Rectal smooth muscle tissue (tissue), 1 donor: Measurements from ENCODE around the gene SUGCT.
A peak's percentile ranks its signal among the peaks of the same experiment; 100 is the strongest.

Source experiments
- H3K27ac ChIP-seq: one replicate; pipeline ENCODE4 v1.7.0; 2013; ENCODE audit warnings: low read depth, low read length, inconsistent platforms
- H3K27me3 ChIP-seq: one replicate; pipeline ENCODE4 v1.7.0; 2013; ENCODE audit warnings: low read length; ENCODE audit not compliant: control insufficient read depth, insufficient read depth
- H3K36me3 ChIP-seq: one replicate; pipeline ENCODE4 v1.7.0; 2013; ENCODE audit warnings: low read length; ENCODE audit not compliant: control insufficient read depth, insufficient read depth
- H3K4me1 ChIP-seq: one replicate; pipeline ENCODE4 v1.7.0; 2013; ENCODE audit warnings: low read length; ENCODE audit not compliant: control insufficient read depth, insufficient read depth
- H3K4me3 ChIP-seq: one replicate; pipeline ENCODE4 v1.7.0; 2013; ENCODE audit warnings: low read length
- H3K9ac ChIP-seq: one replicate; pipeline ENCODE4 v1.7.0; 2013; ENCODE audit warnings: low read length

The SUGCT gene

DNA sequence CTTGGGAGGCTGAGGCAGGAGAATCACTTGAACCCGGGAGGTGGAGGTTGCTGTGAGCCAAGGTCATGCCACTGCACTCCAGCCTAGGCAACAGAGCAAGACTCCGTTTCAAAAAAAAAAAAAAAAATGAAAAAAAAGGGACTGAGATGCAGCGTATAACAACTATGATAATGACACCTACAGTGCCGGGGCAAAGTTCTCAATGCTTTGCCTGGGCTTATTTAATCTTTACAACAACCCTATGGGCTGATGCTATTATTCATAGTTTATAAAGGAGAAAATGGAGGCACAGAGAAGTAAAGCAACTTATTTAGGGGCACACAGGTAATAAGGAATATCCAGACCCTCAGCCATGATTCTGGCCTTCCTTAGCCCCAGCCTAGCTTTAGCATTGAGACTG is 47.6 kb downstream of the SUGCT start:
- no peak overlapping the region for H3K4me3 ChIP-seq
- H3K4me1 ChIP-seq = no peaks in the 10 kb centered on the region
- no peaks in the 10 kb centered on the region for H3K27me3 ChIP-seq

DNA sequence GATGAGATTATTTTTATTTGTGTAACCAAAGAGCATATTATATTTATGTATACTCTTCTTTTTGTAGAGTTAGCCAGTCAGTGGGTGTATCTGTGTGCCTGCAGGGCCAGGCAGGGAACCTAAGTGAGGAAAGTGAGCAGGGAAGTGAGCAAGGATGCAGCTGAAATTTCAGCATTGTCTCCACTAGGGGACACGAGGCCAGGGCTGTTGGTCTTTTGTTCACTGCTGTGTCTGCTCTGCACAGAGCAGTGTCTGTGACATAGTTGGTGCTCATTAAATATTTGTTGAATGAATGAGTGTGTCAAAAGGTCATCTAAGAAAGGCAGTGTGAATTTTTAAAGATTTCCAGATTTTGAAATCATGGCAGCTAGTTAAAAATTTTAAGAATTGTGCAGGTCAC is 51.8 kb downstream of the SUGCT start:
- no peaks in the 10 kb centered on the region for H3K36me3 ChIP-seq
- no peak overlapping the region for H3K9ac ChIP-seq
- H3K4me1 ChIP-seq = no peaks in the 10 kb centered on the region
- no peak overlapping the region for H3K4me3 ChIP-seq
- H3K27ac ChIP-seq = no peak overlapping the region
- H3K27me3 ChIP-seq = no peaks in the 10 kb centered on the region

More for the DNA sequence above, 47.6 kb downstream of the SUGCT start:
- H3K9ac ChIP-seq = no peak overlapping the region
- H3K36me3 ChIP-seq = no peaks in the 10 kb centered on the region
- H3K27ac ChIP-seq = no peak overlapping the region

DNA sequence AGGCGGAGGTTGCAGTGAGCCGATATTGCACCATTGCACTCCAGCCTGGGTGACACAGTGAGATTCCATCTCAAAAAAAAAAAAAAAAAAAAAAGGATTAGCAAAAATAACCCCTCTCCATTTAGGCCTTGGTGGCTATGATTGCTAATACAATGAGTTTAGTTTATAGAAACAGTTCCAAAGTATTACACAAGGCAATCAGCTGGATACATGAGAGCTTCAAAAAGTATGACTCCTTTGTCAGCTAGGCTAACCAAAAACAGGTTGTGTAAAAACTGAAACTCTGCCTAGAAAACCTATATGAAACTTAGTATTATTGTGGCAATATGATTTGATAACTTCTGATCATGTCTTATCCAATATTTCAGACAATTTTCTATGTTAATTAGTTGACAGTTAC is 57.2 kb downstream of the SUGCT start:
- no peaks in the 10 kb centered on the region for H3K36me3 ChIP-seq
- no peaks in the 10 kb centered on the region for H3K4me1 ChIP-seq
- no peak overlapping the region for H3K4me3 ChIP-seq
- no peak overlapping the region for H3K27ac ChIP-seq
- no peaks in the 10 kb centered on the region for H3K27me3 ChIP-seq
- H3K9ac ChIP-seq = no peak overlapping the region

DNA sequence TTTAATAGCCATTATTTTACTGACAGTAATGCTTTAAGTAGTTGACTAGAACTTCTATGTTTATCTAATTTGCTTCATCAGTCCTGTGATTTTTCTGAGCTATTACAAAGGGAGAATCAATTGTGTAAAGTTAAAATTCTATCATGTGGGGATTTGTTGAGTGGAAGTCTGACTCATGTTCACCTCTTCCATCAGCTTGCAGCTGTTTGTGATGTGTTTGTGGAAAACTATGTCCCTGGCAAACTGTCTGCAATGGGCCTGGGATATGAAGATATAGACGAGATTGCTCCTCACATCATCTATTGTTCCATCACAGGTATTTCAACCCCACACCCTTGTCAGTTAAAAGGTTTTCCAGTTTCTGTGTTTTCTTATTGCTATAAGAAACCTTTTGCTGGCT is 59.9 kb downstream of the SUGCT start:
- Histone ChIP-seq H3K4me3 (no peak overlapping the region), H3K9ac (no peak overlapping the region), H3K36me3 (no peaks in the 10 kb centered on the region), H3K27me3 (no peaks in the 10 kb centered on the region), H3K27ac (no peak overlapping the region), H3K4me1 (no peaks in the 10 kb centered on the region)

DNA sequence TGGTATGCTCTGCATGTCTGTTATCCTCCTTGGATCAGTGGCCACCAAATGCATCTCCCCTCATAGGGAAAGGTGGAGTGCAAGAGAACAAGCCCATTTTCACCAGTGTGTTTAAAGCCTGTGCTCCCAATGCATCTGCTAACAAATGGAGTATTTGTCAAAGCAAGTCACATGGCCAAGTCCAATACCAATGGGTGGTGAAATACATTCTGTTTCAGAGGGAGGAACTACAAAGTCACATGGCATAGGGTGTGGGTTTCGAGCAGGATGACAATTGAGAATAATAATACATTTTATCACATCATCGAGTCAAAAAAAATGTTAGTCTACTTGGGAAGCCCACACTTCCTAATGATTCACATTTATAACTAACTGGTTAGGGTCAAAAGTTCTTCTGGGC is 62.7 kb downstream of the SUGCT start:
- Histone ChIP-seq H3K27ac (no peak overlapping the region), H3K27me3 (no peaks in the 10 kb centered on the region), H3K36me3 (no peaks in the 10 kb centered on the region), H3K4me1 (peaks cover 13% of the 10 kb centered on the region), H3K9ac (no peak overlapping the region), H3K4me3 (no peak overlapping the region)

DNA sequence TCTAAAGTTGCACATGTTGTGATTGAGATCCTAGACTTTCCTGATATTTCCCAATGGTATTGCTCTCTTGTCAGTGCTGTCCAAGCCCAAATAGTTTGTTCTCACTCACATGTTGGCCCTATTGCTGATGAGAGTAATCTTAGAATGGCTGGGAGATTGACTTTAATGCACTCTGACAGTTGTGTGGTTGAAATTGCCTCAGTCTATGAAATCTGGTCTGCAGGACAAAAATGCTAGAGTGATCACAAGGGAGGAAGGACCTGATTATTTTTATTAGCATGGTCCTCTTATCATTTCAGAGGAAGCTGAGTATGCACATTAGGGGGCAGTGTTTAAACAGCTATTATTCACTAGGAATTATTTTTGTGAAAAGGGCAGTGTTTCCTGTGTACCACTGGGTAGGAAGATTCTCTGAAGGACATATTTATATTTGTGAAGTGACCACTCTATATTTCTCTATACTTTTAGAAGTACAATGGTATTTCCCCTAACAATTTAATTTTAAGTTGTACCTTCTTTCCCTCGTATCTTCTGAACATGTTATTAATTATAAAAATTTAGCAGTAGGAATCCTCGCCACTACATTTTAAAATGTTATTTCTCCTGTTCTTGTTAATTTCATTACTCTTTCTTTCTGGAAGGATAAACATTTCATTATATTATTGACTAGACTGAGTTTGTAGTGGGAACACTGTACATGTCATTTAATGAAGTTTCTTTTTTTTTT is 64.4 kb downstream of the SUGCT start:
- no peaks in the 10 kb centered on the region for H3K36me3 ChIP-seq
- H3K9ac ChIP-seq = no peak overlapping the region
- H3K4me3 ChIP-seq = no peak overlapping the region
- peaks cover 13% of the 10 kb centered on the region for H3K4me1 ChIP-seq
- H3K27ac ChIP-seq = no peak overlapping the region
- no peaks in the 10 kb centered on the region for H3K27me3 ChIP-seq

DNA sequence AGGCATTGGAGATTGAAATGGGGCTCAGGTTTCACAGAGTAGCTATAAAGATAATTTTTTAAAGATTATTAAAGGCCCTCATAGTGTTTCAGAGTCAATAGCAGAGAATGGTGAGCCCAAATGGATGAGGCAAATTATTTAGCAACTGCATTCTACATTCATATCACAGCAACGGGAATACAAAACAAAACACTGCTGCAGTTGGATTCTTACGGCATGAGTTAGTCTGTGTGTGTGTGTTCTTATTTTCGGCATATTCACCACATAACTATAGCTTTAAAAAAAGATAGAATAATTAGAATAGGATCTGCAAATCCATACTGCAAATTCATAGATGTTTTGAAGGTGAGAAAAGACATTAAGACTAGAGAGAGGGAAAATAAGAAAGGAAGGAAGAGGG is 66.0 kb downstream of the SUGCT start:
- Histone ChIP-seq H3K27me3 (no peaks in the 10 kb centered on the region), H3K27ac (peak overlapping the region; percentile 59), H3K36me3 (no peaks in the 10 kb centered on the region), H3K4me1 (peaks cover 13% of the 10 kb centered on the region), H3K9ac (no peak overlapping the region), H3K4me3 (no peak overlapping the region)

DNA sequence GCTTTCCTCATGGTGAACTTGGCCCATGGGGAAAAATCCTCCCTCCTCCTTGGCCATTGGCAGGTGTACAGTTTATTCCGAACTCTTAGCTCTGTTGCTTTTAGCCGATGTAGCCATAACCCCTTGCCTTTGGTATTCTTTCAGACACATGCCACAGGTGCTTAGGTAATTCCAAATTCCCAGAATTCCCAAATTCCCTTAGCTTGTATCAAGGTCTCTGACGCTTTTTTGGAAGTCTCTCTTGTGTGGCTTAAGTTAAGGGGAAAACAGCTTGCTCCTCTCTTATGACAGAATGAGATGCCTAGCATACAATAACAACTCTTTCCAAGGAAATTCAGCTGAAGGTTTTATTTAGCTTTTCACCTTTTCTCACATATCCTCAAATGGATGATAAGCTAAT is 68.0 kb downstream of the SUGCT start:
- Histone ChIP-seq H3K9ac (no peak overlapping the region), H3K4me1 (peaks cover 13% of the 10 kb centered on the region), H3K27me3 (no peaks in the 10 kb centered on the region), H3K36me3 (no peaks in the 10 kb centered on the region), H3K27ac (no peak overlapping the region), H3K4me3 (no peak overlapping the region)

DNA sequence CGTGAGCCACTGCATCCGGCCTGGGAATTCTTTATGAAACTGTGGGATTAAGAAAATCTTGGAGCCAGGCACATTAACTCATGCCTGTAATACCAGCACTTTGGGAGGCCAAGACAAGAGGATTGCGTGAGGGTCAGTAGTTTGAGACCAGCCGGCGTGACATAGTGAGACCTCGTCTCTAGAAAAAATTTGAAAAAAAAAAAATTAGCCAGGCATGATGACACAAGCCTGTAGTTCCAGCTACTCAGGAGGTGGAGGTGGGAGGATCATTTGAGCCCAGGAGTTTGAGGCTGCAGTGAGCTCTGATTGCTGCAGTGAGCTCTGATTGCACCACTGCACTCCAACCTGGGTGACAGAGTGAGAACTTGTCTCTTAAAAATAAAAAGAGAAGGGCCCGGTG is 69.8 kb downstream of the SUGCT start:
- no peaks in the 10 kb centered on the region for H3K27me3 ChIP-seq
- peaks cover 13% of the 10 kb centered on the region for H3K4me1 ChIP-seq
- H3K36me3 ChIP-seq = no peaks in the 10 kb centered on the region
- H3K9ac ChIP-seq = no peak overlapping the region
- no peak overlapping the region for H3K27ac ChIP-seq
- H3K4me3 ChIP-seq = no peak overlapping the region

DNA sequence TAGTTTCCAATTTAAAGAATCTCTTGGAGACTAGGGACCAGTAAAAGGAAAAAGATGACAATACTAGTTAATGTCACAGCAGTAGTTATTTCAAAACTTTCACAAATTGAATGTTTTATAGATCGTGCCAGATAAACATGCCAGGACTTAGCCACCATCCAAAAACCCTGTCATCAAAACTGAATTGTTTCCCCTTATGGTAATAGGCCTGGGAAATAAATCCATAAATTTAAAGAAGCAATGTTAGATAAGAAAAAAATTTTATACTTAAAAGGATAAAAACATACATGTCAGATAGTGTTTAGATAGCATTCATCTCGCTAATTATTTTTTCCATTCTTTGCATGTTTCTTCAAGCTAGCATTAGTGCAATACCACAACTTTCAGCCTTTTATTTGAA is 71.2 kb downstream of the SUGCT start:
- Histone ChIP-seq H3K27ac (no peak overlapping the region), H3K36me3 (no peaks in the 10 kb centered on the region), H3K27me3 (no peaks in the 10 kb centered on the region), H3K4me3 (no peak overlapping the region), H3K9ac (no peak overlapping the region), H3K4me1 (peaks cover 5% of the 10 kb centered on the region)

DNA sequence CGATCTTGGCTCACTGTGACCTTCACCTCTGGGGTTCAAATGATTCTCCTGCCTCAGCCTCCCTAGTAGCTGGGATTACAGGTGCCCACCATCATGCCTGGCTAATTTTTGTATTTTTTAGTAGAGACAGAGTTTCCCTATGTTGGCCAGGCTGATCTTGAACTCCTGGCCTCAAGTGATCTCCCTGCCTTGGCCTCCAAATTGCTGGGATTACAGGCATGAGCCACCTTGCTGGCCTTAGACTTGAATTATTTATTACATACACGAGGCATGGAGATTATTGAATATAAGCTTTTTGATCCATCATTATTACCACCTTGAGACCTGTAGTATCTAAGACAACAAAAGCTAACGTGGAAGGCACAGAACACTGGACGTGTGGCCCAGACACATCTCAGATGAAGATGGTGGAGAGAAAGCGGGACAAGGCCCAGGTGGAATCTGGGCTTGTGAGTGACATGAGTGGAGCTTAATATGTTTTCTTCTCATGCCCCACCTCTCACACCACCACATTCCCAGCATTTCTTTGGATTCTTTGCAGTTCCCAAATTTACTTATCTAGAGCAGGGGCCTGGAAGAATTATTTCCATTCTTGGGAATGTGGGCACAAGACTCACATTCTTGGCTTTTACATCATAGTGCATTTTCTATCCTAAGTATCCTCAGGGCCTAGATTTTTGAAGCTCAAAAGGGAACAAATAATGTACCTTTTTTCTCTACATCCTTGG is 76.6 kb downstream of the SUGCT start:
- Histone ChIP-seq H3K4me1 (no peaks in the 10 kb centered on the region), H3K36me3 (no peaks in the 10 kb centered on the region), H3K27me3 (no peaks in the 10 kb centered on the region), H3K9ac (no peak overlapping the region), H3K27ac (no peak overlapping the region), H3K4me3 (no peak overlapping the region)

DNA sequence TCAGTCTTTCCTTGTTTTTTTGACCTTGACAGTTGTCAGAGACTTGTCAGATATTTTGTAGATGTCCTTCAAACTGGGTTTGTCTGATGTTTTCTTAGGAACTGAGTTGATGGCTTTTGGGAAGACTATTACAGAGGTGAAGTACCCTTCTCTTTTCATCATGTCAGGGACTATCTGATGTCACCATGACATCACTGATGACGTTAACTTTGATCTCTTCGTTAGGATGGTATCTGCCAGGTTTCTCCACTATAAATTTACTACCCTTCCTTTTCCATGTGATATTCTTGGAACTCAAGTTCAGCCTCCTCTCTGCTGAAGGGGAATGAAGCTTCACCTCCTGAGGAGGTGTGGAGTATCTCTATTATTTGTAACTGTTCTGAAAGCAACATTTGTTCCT is 78.5 kb downstream of the SUGCT start:
- no peak overlapping the region for H3K9ac ChIP-seq
- no peaks in the 10 kb centered on the region for H3K4me1 ChIP-seq
- H3K4me3 ChIP-seq = no peak overlapping the region
- no peaks in the 10 kb centered on the region for H3K27me3 ChIP-seq
- no peak overlapping the region for H3K27ac ChIP-seq
- H3K36me3 ChIP-seq = no peaks in the 10 kb centered on the region

DNA sequence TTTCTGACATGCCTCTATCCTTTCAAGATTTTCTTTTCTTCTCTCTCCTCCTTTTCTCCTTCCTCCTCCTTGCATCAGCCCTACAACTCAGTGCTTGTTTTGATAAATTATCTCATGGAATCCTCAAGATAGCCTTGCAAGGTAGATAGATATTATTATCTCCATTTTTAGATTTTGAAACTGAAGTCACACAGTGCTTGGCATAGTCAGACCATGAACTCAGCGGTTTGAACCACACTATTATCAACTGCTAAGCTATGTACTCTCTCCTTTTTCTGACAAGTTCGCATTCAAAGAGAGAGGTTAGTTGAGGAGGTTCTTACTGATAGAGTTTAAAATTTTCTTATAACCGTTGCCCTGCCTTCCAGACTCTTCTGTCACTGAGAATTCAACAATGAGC is 79.1 kb downstream of the SUGCT start:
- H3K4me1 ChIP-seq = no peaks in the 10 kb centered on the region
- H3K36me3 ChIP-seq = no peaks in the 10 kb centered on the region
- no peaks in the 10 kb centered on the region for H3K27me3 ChIP-seq
- no peak overlapping the region for H3K27ac ChIP-seq
- H3K4me3 ChIP-seq = no peak overlapping the region
- no peak overlapping the region for H3K9ac ChIP-seq
